Kidney epithelial cell (primary cell): ENCODE data around the gene ABLIM3. TPM values are rescaled to one million over a fixed set of nuclear protein-coding genes. Genes with fewer than 3 reads are reported as not detected.
A peak's percentile ranks its signal among the peaks of the same experiment; 100 is the strongest.

ENCODE experiments used
- DNase-seq: peaks from one replicate; pipeline ENCODE4 v3.0.0-alpha.2; 2010; ENCODE audit warnings: low read depth
- H3K27me3 ChIP-seq: 2 replicates; pipeline ENCODE4 v1.6.0; 2011; ENCODE audit warnings: low read length; ENCODE audit not compliant: control insufficient read depth, insufficient read depth
- H3K36me3 ChIP-seq: 2 replicates; pipeline ENCODE4 v1.5.1; 2011; ENCODE audit warnings: low read length; ENCODE audit not compliant: control insufficient read depth, insufficient read depth
- H3K4me3 ChIP-seq: 2 replicates; pipeline ENCODE4 v1.5.1; 2011; ENCODE audit warnings: low read depth, mild to moderate bottlenecking, control low read depth, low read length
- total RNA-seq: library from RNA; depleted of rRNA; stranded (reverse); fragments of >200 nt; gene quantifications from 2 replicates; pipeline ENCODE4 v1.2.3, GENCODE V29; 2015
- TF ChIP-seq, protein P1 (sequence below): IDR thresholded peaks from 2 replicates; pipeline ENCODE4 v1.5.1; 2011; ENCODE audit warnings: mild to moderate bottlenecking, moderate library complexity, low read length, control low read depth, inconsistent platforms; ENCODE audit not compliant: insufficient read depth, poor library complexity, severe bottlenecking

Gene ABLIM3
- total RNA-seq, 1 donor from 2014 or later, result 35.2 TPM

DNA sequence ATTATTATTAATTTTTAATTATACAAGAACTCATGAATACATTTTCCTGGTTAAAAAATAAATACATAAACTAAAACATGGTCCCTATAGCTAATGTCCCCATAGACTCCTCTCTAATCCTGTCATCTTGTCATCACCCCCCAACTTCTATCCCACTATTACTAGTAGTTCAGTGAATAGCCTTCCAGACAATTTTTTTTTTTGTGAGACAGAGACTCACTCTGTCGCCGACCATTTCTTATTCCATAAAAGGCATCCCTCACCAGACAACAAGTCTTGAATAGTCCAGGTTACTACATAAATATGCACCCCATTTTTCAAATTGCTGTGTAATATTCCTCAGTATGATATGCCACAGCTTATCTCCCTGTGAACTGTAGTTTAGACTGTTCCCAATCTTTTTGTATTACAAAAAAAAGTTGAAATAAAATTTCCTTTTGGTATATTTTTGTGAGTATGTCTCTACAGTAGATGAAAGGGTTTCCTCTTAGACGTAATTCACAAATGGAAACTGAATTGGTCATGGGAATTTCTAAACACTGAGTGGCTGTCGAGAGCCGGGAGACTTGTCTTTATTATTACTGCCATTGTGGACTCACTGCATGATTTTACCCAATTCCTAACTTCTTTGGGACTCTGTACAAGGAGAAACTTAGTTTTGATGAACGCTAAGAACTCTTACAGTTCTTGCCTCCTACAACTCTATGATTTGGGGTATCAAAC is 6.4 kb upstream of the ABLIM3 start:
- TF ChIP-seq, protein P1, sequence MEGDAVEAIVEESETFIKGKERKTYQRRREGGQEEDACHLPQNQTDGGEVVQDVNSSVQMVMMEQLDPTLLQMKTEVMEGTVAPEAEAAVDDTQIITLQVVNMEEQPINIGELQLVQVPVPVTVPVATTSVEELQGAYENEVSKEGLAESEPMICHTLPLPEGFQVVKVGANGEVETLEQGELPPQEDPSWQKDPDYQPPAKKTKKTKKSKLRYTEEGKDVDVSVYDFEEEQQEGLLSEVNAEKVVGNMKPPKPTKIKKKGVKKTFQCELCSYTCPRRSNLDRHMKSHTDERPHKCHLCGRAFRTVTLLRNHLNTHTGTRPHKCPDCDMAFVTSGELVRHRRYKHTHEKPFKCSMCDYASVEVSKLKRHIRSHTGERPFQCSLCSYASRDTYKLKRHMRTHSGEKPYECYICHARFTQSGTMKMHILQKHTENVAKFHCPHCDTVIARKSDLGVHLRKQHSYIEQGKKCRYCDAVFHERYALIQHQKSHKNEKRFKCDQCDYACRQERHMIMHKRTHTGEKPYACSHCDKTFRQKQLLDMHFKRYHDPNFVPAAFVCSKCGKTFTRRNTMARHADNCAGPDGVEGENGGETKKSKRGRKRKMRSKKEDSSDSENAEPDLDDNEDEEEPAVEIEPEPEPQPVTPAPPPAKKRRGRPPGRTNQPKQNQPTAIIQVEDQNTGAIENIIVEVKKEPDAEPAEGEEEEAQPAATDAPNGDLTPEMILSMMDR, result no peak
- no peaks in the 10 kb centered on the region for H3K36me3 ChIP-seq
- DNase-seq, result no peak
- H3K4me3 ChIP-seq, result no peak overlapping the region
- no peaks in the 10 kb centered on the region for H3K27me3 ChIP-seq

GRCh38 chr5:149135536-149136201 is 5.6 kb upstream of the ABLIM3 start:
- DNase-seq, result no peak
- Histone ChIP-seq H3K27me3 (no peaks in the 10 kb centered on the region), H3K36me3 (no peaks in the 10 kb centered on the region), H3K4me3 (no peak overlapping the region)
- TF ChIP-seq, protein P1, result no peak

DNA sequence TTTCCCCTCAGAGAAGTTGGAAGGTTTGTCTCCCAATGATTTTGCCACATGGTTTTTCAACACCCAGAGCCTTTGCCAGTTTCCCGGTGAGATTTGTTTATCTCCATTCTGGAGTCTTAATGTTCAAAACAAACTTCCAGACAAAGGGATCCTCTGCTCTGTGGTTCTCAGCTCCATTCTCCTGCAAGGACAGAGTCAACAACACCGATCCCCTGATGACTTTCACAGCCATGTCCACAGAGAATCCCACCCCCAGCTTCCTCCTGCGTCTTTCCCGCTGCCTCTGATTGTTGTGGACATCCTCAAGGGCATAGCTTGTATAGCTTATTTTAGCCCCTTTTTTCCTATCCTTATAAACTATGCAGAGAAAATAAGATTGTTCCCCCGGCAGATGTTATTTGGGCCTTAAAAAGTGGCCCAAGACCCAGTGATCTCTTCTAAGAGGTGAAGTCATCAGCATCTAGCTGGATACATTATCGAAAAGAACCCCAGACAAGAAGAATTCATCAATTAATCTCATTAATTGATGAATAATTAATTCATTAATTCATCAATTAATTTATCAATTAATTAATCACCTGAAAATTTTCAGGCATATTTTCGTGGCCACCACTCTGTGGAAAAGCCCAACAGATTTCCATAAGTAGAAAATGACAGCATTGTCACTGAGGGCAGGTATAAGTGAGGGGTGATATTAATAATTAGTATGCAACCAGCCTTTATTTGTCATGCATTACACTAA is 2.9 kb upstream of the ABLIM3 start:
- no peak for DNase-seq
- TF ChIP-seq, protein P1, result no peak
- Histone ChIP-seq H3K36me3 (no peaks in the 10 kb centered on the region), H3K4me3 (no peak overlapping the region), H3K27me3 (no peaks in the 10 kb centered on the region)

DNA sequence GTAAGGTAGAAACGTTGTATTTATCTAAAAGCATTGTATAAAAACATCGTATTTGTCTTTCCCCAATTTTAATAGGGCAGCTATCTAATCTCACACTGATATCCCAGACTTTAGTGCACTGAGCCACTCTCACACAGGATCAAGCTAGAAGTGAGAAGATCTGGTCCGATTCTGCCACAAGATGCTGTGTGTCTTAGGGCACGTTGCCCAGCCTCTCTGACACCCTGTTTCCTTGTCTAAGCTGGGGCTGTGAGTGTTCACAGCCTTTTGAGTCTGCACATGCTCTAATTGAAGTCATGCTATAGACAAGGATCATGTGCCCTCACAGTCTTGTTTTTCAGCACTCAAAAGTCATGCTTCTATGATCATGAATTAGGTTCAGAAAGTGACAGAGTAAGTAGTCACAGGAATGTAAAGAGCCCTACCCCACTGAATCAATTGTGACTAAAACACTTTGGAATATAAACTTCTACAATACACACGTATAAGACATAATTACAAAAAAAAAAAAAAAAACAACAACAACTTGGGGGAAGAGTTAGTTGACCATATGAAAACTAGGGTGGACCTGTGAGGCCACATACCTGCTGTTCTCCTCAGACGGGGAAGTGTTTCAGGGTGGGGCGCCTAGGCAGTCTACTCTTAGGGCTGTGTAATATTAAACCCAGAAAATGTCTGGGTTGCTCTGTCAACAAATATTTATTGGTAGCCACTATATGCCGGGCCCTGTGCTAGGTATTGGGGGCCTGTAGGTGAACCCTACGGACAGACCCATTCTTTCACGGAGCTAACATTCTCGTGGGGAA is 893 bp upstream of the ABLIM3 start:
- TF ChIP-seq, protein P1, result no peak
- H3K4me3 ChIP-seq, result no peak overlapping the region
- no peaks in the 10 kb centered on the region for H3K36me3 ChIP-seq
- no peak for DNase-seq
- H3K27me3 ChIP-seq, result no peaks in the 10 kb centered on the region

DNA sequence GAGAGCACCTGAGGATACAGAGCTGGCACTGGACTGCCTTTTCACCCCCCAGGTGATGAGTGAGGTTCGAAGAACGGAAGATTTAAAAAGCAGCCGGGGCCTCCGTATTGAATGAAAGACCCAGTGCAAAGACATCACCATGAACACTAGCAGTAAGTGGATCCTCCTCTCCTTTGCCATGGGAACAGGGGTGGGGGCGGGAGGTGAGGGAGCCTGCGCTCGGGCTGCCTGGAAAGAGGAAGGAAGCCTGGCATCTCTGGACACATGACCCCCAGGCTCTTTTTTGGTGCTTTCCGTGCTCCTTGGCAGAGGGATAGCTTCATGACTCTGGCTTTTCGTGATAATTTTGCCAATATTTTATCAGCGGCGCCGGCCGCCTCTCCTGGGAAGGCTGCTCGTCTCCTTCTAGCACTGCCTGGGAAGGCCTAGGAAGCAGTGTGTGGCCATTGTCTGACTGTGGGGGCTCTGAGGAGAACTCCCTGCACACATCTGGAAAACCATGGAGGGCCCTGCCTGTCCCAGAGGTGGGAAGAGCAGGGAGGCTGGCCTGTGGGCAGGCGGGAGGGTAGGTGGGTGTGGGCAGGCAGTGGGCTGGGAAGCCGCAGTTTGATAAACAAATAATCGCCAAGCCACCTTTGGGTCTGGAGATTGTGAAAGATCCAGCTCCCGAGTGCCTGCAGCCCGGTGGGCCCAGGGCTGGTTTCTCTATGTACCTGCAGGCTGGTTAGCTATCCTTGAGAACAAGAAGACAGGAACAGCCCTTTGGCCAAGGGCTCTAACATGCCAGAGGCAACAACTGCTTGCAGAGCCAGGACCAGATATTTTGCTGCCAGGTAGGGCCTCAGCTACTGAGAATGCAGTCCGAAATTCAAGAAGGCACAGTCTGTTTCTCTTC is 911 bp downstream of the ABLIM3 start:
- Histone ChIP-seq H3K4me3 (peak overlapping the region; percentile 60), H3K36me3 (no peaks in the 10 kb centered on the region), H3K27me3 (no peaks in the 10 kb centered on the region)
- TF ChIP-seq, protein P1, result no peak
- DNase-seq, result no peak
